NCI-H526 (cell line): ENCODE measurements around the gene SLC2A9.
"Not testable (repeated sequence)": the region's sequence is repeated elsewhere in the genome, so short reads cannot be mapped to it uniquely, and the experiment has no call there.

Experiments used
- DNase-seq, 2 experiments: peaks; one replicate each; lab custom pipeline; 2025; lab: John Stamatoyannopoulos, UW

Gene SLC2A9

DNA sequence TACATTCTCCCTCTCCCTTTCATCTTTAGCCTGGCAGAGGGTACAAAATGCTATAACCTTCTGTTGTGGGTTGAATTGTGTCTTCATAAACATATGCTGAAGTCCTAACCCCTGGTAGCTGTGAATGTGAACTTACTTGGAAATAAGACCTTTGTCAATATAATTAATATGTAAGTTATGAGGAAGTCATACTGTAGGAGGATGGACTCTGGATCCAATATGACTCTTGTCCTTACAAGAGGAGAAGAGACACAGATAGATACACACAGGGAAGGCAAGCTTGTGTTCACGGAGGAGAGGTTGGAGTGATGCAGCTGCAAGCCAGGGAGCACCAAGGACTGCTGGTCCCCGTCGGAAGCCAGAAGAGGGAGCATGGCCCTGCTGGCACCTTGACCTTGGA is 94.7 kb downstream of the SLC2A9 start:
- no peak for DNase-seq

DNA sequence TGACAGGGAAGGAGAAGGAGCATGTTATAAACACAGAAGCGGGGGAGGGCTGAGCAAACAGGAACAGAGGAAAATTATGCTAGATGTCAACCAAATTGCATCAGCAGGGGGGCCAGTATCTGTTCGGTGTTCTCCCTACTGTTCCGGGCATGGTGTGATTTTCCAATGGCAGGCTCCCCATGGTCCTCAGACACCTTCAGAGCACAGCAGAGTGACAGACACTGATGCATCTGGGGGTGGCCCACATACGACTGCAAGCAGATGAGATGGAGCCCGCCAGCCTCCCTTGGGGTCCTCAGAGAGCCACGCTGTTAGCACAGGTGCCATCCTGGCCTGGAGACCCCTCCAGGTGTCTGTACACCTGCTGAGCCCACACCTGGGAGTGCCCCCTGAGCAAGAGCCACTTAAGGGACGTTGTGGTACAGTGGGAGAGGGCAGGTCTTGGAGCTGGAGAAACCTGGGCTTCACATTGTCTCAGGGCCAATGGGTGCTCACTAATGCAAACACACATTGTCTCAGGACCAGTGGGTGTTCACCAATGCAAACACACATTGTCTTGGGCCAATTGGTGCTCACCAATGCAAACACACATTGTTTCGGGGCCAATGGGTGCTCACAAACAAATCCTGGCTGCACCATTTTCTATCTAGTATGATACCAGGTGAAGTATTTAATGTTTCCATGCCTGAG is 95.4 kb downstream of the SLC2A9 start:
- DNase-seq, result no peak

DNA sequence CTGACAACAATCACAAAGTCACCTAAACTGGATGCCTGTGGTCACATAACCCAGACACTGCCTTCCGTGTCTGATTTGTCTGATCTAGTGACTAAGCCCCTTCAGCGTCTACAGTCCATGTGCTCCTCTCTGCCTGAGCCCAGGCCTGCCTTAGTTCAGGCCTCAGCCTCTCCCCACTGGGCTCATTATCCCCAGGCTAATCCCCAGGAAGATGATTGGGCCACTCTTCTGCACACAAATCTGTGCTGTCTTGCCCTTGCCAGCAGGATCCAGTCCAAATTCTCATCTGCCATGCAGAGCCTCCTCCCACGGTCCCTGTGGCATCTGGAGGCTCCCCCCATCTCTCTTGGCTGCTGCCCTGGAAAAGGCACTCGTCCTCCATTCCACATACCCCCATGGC is 96.5 kb downstream of the SLC2A9 start:
- DNase-seq, result no peak

DNA sequence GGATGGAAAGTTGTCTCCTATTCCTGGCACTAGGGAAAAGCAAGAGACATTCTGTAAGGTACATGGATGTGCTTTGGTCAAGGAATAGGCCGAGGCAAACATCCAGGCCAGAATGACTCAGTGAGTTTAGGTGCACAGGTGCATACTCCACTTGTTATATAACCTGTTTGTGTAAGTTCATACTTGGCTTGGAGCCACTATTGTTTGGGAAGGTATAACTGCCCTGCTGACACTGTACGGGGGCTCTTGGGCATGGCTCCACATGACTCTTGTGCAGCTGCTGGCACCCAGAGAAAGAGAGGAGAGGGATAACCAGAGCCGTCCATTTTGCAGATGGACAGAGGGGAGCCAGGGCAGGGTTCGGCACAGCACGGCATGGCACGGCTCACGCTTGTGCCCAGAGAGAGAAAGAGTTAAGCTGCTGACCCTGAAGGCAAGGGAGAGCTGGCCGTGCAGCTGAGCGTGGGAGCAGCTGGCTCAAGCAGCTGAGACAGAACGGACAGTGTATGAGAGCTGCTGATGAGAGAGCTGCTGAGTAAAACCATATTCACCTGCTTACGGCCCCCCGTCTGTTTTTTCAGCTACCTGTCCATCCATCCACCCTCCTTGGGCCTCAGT is 98.0 kb downstream of the SLC2A9 start:
- DNase-seq, result no peak

DNA sequence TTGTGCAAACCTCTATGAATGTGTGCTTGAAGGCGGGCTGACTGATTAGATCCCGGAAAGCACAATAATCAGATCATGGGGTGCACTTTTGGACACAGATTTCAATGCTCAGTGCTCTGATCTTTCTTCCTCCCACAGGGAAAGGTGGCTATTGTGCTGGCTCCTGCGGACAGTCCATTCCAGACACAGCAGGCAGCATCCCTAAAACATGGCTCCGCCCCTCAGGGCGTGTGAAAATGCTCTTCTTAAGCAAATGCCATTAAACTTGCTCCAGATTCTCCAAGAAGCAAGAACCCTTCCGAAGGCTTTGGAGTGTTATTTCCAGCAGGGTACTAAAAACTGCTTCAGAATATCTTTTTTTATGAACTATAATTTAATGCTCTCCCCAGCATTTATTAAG is 100.0 kb downstream of the SLC2A9 start:
- no peak for DNase-seq

DNA sequence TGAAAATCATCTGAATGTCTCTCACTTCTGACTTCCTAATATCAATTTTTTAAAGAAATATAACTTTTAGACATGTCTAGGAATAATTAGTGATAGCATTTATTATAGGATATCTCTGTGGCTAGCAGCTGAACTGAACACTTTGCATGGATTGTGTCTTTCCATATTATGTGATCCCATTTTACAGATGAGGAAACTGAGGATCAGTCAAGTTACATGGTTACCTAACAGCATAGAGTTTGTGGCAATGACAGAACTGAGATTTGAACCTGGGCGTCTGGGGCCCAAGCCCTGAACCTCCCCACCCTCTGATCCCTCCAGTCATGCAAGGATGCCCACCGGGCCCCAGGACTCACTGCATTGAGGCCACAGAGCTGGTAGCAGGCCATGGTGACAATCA is 101.3 kb downstream of the SLC2A9 start:
- no peak for DNase-seq

DNA sequence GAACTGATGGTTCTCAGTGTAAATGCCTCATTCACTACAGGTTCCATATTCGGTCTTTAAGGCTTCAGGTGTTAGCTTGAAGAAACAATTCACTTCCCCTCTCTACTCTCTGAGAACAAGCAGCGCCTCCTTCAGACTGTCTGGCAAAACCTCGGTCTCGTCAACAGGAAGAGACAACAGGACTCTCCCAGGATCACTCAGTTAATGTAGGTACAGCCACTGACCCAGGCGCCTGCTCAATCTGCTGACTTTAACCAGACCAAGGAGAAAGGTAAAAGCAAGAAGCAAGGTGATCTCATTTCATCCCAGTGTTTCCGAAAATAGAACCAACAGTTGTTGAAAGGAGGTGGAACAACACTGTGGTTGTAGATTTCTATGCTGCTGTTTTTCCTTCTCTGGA is 102.2 kb downstream of the SLC2A9 start:
- DNase-seq, result no peak

DNA sequence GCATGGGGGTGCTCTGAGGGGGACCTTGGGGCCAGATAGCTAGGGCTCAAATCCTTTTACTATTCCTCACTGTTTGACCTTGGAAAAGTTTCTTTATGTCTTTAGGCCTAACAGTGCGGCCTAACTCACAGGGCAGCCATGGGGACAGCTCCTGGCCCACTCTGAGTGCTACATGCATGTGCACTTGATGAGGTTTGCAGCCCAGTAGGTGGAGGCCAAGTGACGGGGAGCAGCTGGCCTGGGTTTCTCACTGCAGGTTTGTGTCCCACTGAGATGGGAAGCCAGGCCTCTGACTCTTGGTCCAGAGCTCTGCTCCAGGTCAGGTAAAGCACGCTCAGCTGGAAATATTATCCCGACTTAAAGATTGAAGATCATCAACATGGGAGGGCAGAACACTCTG is 102.8 kb downstream of the SLC2A9 start:
- DNase-seq, result no peak

DNA sequence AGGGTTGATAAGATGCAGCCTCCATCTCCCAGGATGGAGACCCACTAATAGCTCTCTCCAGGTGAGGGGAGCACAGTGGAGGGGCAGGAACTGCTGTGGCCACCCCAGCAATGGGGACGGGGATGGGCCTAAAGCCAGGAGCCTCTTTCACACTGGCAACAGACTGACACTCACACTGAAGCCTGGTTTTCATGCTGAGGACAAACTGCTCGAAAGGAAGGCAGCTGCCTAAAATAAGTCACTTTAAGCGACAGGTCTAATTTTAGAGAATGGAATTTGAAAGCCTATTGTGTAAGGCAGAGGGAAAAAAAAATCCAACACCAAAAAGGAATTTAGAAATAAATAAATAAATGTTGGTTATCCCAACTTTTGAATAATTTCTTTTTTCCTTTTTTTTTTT is 104.4 kb downstream of the SLC2A9 start:
- DNase-seq, result no peak

DNA sequence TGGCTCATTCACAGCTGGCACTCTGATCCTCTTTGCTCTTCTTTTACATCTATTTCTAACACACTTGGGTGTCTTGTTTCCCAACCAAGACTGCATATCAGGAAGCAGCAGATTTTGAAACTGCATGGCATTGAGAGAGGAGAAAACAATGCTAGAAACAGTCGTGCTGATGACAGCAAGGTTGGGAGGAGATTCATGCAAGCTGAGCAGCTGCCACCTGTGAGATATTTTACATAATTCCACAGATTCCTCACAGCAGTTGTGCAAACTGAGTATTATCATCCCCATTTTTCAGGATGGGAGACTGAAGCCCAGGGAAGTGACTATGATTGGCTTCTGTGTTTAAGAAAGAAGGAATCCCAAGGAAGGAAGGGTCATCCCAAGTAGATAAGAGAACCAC is 105.0 kb downstream of the SLC2A9 start:
- DNase-seq, result no peak

DNA sequence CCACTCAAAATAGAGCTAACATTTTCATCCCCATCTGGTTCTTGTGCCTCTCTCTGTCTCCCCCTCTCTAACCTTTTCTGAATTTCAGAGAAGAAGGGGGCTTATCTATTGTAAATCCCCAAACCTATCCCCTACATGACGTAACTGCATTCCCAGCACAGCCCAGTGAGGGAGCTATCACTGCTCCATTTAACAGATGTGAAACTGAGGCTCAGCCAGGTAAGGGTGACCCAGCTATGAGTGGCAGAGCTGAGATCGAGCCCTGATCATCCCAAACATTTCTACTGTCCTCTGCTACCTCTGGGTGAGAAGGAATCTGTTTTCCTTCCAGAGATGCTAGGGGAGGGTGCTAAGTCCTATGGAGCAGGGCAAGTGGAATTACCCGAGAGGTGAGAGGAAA is 107.5 kb downstream of the SLC2A9 start:
- no peak for DNase-seq

DNA sequence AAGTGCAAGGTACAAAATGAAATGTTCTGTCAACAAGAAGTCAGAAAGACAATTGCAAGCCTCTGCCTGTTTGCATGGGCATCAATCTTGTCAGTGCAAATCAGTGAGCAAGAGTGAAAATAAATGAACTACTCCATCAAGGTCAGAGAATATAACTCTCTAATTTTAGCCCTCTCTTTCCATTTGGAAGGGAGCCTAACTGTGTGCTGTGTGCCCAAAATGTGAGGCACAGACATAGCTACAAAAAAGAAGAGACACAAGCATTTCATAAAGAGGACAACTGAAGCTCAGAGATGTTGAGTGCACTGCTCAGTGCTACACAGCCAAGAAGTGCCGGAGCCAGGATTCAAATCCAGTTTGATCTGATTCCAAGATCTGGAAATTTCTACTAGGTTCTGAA is 114.3 kb downstream of the SLC2A9 start:
- no peak for DNase-seq

DNA sequence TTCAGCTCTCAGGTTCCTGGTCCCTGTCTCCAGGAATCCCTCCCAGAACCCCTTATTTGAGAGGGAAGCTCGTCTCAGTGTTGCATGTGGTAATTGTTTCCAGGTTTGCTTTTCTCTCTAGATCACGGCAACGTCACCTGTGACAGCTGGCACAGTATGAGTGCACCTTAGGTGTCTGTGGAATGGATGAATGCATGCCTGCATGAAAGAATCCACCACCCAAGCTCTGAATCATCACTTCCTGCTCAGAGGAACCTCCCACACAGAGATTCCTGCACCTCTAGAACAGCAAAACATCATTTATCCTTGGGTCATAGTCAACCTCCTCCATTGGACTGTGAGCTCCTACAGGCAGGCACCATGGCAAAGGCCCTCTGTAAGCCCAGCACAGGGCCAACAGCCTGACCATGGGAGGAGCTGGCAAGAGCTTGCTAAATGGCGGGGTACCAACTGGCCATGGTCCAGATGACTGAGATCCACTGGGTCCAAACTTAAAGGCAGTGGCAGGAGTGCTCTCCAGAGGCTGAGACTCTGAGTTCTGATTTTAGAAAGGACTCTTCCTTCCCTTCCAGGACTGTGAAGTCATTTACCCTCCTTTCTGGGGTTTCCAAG is 116.2 kb downstream of the SLC2A9 start:
- DNase-seq, result no peak

DNA sequence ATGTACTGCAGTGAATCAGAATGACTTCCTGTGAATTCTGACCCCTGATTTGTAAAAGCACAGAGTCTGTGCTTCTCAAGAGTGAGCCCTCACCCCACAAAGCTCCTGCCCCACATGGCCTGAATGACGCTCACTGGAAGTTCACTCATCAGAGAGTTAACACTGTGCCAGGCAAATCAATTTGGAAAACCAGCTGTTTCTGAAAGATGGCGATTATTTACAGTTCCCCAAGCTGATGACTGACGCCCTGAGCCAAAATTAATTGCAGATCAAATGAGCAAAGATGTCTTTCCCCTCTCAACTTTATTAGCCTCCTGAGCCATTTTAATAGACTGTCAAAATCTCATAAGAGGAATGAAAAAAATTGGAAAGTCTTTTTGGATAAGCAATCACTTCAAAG is 118.0 kb downstream of the SLC2A9 start:
- DNase-seq, result no peak

DNA sequence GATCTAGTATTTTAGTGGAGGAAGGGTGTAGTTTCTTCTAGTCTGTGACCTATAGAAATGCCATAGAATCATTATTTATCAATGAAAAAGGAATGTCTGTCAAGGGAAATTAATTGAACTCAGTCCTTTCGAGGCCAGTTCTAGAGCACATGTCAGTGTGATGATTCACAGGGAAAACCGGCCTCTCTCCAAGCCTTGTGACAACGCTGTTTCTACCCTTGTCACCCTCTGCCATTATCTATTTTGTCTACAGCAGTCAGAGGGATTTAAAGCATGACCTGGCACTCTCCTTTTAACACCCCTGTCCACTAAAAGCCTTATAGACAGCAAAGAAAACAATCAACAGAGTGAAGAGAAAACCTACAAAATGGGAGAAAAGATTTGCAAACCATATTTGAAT is 120.0 kb downstream of the SLC2A9 start:
- no peak for DNase-seq

DNA sequence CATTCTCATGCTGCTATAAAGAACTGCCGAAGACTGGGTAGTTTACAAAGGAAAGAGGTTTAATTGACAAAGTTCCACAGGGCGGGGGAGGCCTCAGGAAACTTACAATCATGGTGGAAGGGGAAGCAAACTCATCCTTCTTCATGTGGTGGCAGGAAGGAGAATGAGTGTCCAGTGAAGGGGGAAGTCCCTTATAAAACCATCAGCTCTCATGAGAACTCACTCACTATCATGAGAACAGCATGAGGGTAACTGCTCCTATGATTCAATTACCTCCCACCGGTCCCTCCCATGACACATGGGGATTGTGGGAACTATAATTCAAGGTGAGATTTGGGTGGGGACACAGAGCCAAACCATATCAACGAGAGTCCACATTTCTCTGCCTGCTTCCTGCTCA is 120.7 kb downstream of the SLC2A9 start:
- DNase-seq, result not testable (repeated sequence)

DNA sequence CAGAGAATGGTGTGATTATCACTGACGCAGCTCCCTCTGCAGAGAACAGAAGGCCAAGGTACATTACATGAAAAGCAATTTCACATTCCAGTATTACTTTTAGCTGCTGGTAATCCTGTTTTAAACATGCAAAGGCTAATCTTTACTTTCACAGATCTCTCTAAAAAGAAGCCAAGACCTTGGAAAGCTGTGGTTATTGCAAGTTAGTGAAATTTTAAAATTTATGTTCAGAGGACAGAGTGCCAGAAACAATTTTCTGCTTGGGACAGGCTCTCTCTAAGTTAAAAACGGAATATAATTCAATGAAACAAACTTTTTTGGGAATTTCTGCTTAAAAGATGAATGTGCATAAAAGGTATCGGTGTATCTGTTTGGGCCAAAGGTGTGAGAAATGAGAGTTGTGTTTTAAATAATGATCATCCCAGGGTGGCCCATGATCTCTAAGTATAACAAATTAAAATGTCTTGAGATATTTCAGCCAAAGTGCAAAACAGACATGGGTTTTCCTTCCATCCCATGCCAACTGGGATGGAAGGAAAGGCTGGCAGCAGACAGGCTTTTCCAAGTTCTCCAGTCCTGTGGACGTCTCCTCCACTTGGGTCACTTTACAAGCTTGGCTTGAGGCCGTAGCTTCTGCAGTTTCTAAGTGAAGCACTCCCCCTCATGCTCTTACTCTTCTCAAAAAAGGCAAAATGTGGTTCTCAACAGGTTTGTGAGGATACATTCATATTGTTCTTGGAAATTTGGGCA is 121.8 kb downstream of the SLC2A9 start:
- DNase-seq, result no peak

DNA sequence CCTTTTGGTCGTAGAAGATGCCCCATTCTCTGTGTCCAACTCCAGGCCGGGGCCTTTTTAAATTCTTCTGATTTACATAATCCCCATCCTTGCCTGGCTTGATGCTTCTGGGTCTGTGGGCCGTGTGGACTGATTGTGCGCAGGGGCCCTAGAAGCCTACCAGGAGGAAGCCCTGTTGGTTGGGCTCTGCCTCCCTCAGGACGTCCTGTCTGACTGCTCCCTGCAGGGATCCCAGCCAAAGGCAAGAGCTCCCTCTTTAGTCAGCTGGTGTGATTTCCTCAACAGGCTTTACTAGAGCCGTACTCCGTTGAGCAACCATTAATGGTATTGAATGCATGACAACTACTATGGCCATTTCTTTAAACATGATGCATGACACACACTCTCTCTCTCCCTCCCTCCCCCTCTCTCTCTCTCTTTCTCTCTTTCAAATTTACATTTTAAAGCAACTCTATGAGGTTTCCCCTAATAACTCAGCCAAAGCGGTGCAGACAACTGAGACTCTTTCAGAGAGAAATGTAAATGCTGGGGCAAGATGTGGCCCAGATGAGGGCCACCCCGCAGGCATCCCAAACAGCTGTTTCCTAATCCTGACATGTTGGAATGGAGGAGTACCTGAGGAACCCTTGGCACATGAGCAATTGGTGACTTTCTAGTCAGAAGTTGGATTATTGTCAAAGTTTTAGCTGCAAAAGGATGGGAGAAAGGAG is 122.5 kb downstream of the SLC2A9 start:
- peak; percentile 13 to 16 for DNase-seq

DNA sequence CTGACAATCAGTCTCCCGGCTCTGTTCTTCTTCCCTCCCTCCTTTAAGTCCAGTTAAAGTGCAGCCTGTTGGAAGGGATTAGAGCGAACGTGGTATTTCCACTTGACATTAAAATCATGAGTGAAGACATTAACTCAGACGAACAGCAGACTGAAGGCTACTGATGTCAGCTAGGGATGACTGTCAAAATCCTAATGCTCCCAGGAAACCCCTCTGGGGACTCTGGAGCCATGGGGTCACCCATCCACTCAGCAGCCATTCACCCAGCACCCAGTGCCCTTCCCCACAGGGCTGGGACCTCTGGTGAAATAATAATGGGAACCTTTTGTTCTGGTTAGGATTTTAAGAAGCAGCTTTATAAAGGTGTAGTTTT is 126.0 kb downstream of the SLC2A9 start:
- no peak for DNase-seq

DNA sequence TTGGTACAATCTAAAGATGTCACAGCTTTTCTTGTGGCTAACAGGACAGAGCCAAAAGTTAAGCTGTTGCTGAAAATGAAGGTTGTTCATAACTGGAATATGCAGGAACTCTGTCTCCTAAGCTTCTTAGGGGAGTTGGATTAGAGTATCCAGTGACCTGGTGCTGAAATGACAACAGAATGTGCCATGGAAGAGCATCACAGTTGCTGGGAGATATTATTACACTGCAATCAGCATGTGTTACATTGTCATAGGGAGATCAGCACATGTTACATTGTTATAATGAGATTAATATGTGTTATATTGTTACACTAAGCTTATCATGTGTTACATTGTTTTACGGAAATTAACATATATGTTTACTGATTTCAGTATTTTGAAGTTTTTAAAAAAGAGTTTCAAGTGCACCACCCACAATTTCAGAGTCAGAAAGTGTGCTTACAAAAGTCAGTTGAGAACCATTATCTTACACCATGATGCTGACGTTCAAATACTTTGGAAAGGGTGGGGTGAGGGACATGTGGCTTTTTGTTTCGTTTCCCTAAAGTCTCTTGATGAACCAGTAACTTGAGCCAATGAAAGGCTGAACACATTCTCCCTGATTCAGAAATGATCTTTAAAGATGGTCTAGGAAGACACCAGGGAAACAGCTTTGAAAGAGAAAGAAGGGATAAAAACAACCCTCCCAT is 126.5 kb downstream of the SLC2A9 start:
- no peak for DNase-seq

DNA sequence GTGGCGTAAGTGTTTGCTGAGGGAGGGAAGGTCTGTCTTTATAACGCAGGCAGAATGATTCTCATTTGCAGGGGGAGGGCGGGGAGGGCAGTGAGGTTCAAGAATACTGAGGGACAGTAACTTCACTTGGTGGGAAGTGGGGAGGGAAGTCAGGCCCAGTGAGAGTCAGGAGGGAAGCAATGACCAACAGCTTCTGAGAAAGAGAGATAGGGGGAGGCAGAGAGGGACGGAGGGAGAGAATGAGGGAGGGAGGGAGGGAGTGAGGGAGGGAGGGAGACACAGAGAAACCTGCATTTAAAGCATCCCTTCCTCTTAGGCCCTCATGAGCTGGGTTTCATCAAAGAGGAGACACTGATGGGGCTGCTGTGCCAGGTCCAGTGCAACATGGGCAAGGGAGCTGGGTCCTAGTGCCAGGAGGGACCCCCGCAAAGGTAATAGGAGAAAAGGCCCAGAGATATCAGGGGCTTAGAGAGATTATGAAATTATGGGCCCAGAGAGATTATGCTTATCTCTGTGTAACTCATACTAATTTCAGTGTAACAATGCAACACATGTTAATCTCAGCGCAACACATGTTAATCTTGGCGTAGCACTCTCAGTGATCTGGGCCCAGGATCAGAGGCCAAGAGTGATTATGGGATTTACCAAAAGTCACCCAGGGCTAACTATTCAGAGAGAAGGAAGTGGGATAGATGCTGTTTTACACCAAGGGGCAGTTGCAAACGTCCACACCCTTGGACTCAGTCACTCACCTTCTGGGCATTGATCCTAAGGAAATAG is 127.8 kb downstream of the SLC2A9 start:
- DNase-seq, result no peak
